RKO (cell line): ENCODE measurements around the gene MRPL28.
"Not testable (repeated sequence)": the region's sequence is repeated elsewhere in the genome, so short reads cannot be mapped to it uniquely, and the experiment has no call there.

Experiments used
- DNase-seq: peaks from one replicate; pipeline ENCODE4 v3.0.0-alpha.2; 2016; ENCODE audit warnings: low spot score

MRPL28 gene

GRCh38 chr16:370443-370842 lies at the start of gene MRPL28:
MRPL28 (minus strand) TSS chr16:370538; CDS start chr16:370218, 320 bp downstream.
- DNase-seq: peak; percentile 93

GRCh38 chr16:415170-415498 lies 44.8 kb upstream of the MRPL28 start:
- not testable (repeated sequence) for DNase-seq

GRCh38 chr16:414395-415169 lies 44.2 kb upstream of the MRPL28 start:
- DNase-seq: no peak

DNA sequence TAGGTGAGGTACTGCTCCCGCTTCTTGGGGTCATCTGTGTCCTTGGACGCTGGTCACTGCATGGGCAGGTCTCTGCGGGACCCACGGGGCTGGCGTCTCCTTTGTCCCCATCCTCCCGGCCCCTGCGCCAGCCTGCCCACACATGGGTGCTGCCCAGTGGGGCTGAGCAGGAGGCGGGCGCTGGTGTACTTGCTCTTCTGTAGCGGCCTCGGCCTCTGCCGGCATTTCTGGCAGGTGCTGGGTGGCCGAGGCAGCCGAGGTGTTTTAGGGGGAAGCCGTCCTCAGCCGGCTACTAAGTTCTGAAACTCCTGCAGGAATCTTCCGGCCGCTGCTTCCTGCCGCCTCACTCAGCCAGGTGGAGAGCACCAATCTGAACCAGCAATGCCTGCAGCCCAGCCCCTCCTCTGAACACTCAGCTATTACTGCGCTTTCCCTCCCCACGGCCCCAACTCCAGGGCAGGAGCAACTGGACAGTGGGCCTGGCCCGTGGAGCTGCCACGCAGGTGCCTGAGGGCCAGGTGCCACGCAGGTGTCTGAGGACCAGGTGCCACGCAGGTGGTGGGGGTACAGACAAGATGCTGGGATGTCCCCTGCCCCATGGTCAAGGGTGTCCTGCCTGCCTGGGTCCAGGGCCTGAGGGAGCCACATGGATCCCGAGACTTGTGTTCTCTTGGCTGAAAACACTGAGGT lies 41.4 kb upstream of the MRPL28 start:
- DNase-seq: no peak

DNA sequence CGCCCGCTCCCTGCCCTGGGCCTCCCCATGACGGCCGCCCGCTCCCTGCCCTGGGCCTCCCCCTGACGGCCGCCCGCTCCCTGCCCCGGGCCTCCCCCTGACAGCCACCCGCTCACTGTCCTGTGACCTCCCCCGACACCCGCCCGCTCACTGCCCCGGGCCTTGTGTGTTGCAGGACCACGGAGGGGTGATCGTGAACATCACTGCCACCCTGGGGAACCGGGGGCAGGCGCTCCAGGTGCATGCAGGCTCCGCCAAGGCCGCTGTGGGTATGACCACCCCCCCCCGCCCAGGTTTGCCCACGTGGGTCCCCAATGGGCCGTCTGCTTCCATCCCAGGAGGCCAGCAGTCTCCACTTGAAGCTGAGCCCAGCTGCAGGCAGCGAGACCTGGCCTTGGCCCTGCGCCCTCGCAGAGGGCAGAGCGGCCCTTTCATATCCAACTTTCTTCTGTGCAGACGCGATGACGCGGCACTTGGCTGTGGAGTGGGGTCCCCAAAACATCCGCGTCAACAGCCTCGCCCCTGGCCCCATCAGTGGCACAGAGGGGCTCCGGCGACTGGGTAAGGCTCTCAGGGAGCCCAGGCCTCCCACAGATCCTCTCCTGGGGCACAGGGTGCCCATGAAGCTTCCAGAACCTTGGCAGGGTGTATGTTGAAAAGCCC lies 40.3 kb upstream of the MRPL28 start:
- DNase-seq: no peak

GRCh38 chr16:407253-407652 lies 36.9 kb upstream of the MRPL28 start:
- no peak for DNase-seq

DNA sequence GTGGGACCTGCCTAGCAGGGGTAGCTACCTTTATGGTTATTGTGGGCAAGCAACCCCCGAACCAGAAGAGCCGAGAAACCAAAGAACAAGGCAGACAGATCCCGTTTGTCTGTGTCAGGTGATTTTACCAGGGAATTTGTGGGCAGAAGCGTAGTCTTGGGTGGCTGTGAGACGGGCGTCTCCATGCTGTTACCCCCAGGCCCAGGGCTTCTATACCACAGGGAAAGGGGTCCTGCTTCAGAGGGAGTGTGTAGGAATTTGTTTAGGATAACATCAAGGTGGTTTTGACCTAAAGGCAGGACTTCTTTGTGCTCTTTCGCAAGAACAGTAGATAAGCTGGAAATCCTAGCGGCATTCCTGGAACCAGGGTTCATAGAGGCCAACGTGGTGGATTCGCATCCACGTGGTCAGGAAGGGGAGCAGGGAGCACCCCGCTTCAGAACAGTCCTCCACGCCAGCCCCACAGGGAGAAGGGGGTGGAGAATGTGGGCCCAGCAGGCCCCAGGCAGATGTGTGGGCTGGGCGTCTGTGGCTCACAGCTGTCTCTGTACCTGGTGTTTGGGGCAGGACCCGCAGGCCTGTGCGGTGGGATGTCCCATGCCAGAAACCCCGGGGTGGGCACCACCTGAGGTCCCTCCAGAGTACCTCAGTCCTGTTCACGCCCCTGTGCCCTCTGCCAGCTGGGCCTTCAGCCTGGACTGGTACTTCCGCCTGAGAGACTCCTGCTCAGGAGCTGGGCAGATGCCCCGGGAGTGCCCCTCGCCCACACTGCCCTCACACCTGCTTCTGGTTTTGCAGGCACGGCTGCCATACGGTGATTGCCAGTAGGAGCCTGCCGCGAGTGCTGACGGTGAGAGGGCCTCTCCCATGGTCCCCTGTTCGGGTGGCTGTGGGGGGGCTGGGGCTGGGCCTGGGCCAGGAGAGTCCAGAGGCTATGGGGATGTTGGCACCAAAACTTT lies 35.5 kb upstream of the MRPL28 start:
- DNase-seq: no peak

GRCh38 chr16:404971-405486 lies 34.7 kb upstream of the MRPL28 start:
- no peak for DNase-seq

- DNase-seq: peak; percentile 88
Observed at GRCh38 chr16:401468-402348, 31.4 kb upstream of the MRPL28 start, which contains the start of gene DECR2. DECR2 (plus strand) TSS chr16:401885; CDS start chr16:401964, 79 bp downstream.

DNA sequence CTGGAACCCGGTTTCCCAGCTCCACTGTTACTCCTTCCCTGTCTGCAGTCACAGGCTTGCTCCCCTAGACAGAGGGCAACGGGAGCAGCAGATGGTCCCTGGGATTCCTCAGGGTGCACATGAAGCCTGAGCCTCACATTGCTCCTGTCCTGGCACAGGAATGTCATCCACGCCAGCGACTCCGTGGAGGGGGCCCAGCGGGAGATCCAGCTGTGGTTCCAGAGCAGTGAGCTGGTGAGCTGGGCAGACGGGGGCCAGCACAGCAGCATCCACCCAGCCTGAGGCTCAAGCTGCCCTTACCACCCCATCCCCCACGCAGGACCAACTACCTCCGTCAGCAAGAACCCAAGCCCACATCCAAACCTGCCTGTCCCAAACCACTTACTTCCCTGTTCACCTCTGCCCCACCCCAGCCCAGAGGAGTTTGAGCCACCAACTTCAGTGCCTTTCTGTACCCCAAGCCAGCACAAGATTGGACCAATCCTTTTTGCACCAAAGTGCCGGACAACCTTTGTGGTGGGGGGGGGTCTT lies 29.8 kb upstream of the MRPL28 start:
- no peak for DNase-seq

DNA sequence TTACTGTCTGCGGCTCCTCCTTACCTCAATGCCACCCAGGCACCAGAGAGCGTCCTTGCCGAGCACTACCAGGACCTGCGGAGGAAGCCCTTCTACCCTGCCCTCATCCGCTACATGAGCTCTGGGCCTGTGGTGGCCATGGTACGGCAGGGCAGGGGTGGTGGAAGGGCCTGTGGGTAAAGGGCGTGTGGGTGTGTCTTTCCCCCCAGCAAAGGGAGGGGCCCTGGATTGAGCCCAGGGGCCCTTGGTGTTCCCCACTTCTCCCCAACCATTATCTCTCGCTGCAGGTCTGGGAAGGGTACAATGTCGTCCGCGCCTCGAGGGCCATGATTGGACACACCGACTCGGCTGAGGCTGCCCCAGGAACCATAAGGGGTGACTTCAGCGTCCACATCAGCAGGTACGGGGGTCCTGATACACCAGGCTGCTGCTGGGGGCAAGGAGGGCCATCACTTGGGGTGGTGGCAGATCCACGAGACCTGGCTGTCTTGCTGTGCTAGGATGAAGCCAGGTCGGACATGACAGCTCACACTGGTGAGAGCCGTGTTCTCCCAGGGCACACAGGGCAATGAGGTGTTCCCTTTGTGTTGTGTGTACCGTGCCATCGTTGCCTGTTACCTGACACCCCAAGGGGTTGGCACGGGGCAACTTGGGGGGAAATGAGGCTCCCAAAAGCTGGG lies 29.1 kb upstream of the MRPL28 start:
- no peak for DNase-seq

DNA sequence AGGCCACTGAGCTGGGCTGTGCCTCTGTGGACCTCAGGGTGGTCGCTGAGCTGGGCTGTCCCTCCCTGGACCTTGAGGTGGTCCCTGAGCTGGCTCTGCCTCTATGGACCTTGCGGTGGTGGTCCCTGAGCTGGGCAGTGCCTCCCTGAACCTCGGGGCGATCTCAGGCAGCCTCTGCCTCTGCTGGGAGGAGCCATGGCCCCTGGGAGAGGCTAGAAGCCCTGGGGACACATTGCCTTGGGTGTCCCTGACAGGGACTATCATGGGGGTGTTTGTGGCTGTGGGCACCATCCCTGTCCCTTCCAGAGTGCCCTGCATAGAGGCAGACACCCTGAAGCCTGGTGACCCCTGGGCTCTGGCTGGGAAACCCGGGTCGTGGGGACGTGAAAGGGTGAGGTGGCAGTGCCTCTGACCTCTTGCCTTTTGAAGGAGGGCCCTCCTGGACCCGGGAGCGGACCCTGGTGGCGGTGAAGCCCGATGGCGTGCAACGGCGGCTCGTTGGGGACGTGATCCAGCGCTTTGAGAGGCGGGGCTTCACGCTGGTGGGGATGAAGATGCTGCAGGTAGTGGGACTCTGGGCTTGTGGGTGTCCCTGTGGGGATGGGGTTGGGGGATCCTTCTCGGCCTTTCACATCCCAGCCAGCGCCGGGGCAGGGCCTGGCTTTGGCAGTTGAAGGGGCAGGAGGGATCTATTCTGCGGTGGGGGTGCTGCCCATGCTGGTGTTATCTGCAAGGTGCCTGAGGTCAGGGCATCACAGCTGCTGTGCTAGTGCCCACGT lies 28.4 kb upstream of the MRPL28 start:
- no peak for DNase-seq

- peak; percentile 79 for DNase-seq
Observed at GRCh38 chr16:397736-398332, 27.5 kb upstream of the MRPL28 start.

- DNase-seq: no peak
Observed at GRCh38 chr16:397135-397661, 26.9 kb upstream of the MRPL28 start, which contains the start of gene NME4. NME4 (plus strand) TSS chr16:397199; CDS start chr16:397223, 24 bp downstream.

DNA sequence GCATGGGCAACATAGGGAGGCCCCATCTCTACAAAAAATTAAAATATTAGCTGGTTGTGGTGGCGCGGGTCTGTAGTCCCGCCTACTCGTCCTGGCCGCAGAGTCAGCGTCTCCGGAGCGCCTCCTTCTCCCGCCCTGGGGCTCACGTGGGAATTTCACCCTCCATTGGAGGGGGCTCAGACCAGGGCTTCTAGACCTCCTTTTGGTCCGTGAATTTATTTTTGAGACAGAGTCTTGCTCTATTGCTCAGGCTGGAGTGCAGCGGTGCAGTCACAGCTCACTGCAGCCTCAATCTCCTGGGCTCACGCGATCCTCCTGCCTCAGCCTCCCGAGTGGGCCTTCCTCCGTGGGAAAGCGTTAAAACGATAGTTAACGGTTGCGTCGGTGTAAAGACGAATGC lies 26.3 kb upstream of the MRPL28 start:
- peak; percentile 30 for DNase-seq

- DNase-seq: no peak
Observed at GRCh38 chr16:396199-396598, 25.9 kb upstream of the MRPL28 start.

DNA sequence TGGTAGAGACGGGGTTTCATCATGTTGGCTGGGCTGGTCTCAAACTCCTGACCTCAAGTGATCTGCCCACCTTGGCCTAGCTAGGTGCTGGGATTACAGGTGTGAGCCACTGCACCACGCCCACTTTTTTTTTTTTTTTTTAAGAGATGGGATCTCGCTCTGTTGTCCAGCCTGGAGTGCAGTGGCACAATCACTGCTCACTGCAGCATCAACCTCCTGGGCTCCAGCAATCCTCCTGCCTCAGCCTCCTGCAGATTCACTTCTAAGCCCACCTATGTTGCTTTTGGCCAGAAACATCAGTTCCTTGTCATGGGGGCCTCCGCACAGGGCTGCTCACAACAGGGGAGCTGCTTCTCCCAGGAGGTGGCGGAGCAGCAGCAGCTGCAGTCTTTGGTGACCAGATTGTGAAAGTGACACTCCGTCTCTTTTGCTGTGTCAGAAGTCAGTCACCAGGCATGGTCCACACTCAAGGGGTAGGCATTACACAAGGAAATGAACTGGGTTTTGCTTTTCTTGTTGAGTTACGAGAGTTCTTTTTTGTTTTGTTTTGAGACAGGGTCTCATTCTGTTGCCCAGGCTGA lies 22.2 kb upstream of the MRPL28 start:
- no peak for DNase-seq

DNA sequence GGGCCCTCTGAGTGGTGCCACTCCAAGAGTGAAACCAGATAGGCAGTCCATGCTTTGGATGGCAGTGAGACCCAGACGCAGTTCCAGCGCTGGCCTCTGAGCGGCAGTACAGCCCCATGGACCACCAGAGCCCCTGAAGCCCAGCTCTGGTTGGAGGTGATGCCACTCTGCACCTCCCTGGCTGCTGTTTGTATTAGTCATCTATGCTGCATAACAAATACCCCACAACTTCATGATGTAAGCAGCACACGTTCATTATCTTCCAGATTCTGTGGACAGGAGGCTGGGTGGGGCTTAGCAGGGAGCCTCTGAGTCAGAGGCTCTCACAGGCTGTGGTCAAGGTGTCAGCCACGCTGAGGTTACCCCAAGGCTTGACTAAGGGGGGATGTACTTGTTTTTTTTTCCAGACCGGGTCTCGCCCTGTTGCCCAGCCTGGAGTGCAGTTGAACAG lies 21.6 kb upstream of the MRPL28 start:
- peak; percentile 84 for DNase-seq
